Right lobe of liver (tissue), 6 donors: ENCODE measurements around the gene NATD1. TPM values are rescaled to one million over a fixed set of nuclear protein-coding genes. Genes with fewer than 3 reads are reported as not detected.
A peak's percentile ranks its signal among the peaks of the same experiment; 100 is the strongest.
"Not testable (repeated sequence)": the region's sequence is repeated elsewhere in the genome, so short reads cannot be mapped to it uniquely, and the experiment has no call there.

Experiments used
- ATAC-seq, 4 donors: fragments of 200-7000 bp; cut with Tn5 transposase; one replicate each; pipeline ENCODE4 v1.9.1; 2020; ENCODE audit warnings: mild to moderate bottlenecking in 4 of 4, moderate library complexity in 4 of 4
- DNase-seq, 3 donors: peaks; one replicate each; pipeline ENCODE4 v3.0.0-alpha.2; 2020
- H3K27ac ChIP-seq, 3 donors: fragments of 200-600 bp; one replicate each; pipeline ENCODE4 v1.8.0; 2022
- H3K27me3 ChIP-seq, 2 donors: fragments of 200-600 bp; one replicate each; pipeline ENCODE4 v1.8.0; 2022
- H3K36me3 ChIP-seq, 4 donors: fragments of 200-600 bp; sonication (generic) in 1 of 4; one replicate each; pipeline versions ENCODE4 v1.5.1 to v1.8.0; 2017 to 2022; ENCODE audit warnings: control low read depth in 1 of 4
- H3K4me1 ChIP-seq, 4 donors: fragments of 200-600 bp; sonication (generic) in 1 of 4; one replicate each; pipeline versions ENCODE4 v1.5.1 to v1.8.0; 2017 to 2022; ENCODE audit warnings: control low read depth in 1 of 4
- H3K4me3 ChIP-seq, 3 donors: fragments of 200-600 bp; one replicate each; pipeline ENCODE4 v1.8.0; 2022
- H3K9me3 ChIP-seq, 4 donors: fragments of 200-600 bp; sonication (generic) in 1 of 4; one replicate each; pipeline versions ENCODE4 v1.5.1 to v1.8.0; 2017 to 2022; ENCODE audit warnings: control low read depth in 1 of 4
- CTCF ChIP-seq, 4 donors: fragments of 200-600 bp in 3 of 4; fragments of 450-650 bp in 1 of 4; IDR thresholded peaks; one replicate each; pipeline versions ENCODE4 v1.5.1 to v1.8.0; 2016 to 2022; ENCODE audit warnings: antibody characterized with exemption in 4 of 4, mild to moderate bottlenecking in 2 of 4
- POLR2A ChIP-seq: fragments of 450-650 bp; IDR thresholded peaks from one replicate; pipeline ENCODE4 v1.6.1; 2017; ENCODE audit warnings: antibody characterized with exemption, mild to moderate bottlenecking
- WGBS: methylation state at CpG from one replicate; pipeline ENCODE4 v1.1.6; 2018; ENCODE audit warnings: low coverage, low lambda C conversion rate; ENCODE audit not compliant: insufficient coverage; ENCODE audit errors: missing lambda C conversion rate; 5-methylcytosine and 5-hydroxymethylcytosine counted together
- intact Hi-C, 2 donors: fragments of 100-400 bp; cut with DNase I; formaldehyde crosslinking; loops; one replicate each; pipeline versions ENCODE4 v1.11.2 to v1.14.1; 2022
- total RNA-seq, 6 experiments: library from RNA; depleted of rRNA in 2 of 6; stranded (reverse); fragments of >200 nt in 2 of 6; fragmentation: NEBNext Ultra II Directional in 3 of 6; extraction: Animal tissue kit (Norgen Biotek cat#: 25700) in 3 of 6; gene quantifications; one replicate each; pipeline versions ENCODE4 v1.1.0 to v1.2.4, GENCODE V29; 2016 to 2023
- donor health status: DM: no; HTN: yes; CAD: no.
- donor health status: DM: no; HTN: no; CAD: no.
- donor health status: DM: no; HTN: no; CAD: no.
- donor health status: DM: no; HTN: yes; CAD: no.
- donor health status: DM: no; HTN: yes; CAD: no.

Gene NATD1
- total RNA-seq, 6 experiments from 2014 or later = 3.3 to 5.5 (median 4.7) TPM

DNA sequence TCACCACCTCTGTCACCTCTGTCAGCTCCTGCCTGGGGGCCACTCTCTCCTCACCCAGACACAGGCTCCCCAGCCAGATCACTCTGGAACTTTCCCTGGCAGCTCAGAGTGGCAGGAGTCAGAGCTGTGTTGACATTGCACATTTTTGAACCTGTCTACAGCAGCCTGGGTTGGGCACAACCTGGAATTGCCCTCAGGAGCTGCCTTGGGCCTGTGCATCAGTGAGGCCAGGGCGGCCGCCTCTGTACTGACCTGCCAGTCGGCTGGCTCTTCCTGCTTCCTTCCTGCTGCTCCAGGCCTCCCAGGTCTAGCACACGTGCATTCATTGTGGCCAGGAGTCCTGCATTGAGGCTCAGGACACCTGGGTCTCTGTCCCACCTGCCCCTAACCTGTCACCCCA lies 25.1 kb downstream of the NATD1 start:
- Histone ChIP-seq H3K36me3 (no peaks in the 10 kb centered on the region), H3K27me3 (no peaks in the 10 kb centered on the region), H3K9me3 (no peaks in the 10 kb centered on the region), H3K27ac (no peak overlapping the region), H3K4me1 (no peaks in the 10 kb centered on the region), H3K4me3 (no peak overlapping the region)
- DNase-seq (no peak), ATAC-seq (peak; percentile 29 to 67 (median 54))
- no CpG with 5 or more reads among the region's 4 CpGs for whole genome bisulfite sequencing
- intact Hi-C loops = no loop called here
- TF ChIP-seq POLR2A (no peak), CTCF (IDR thresholded peaks at IDR 0.05) (no peak)

- H3K27ac ChIP-seq, H3K4me3 ChIP-seq, DNase-seq, intact Hi-C loops, ATAC-seq, H3K9me3 ChIP-seq, H3K4me1 ChIP-seq, H3K36me3 ChIP-seq, H3K27me3 ChIP-seq: not testable (repeated sequence)
- 92% methylated on average over 9 of the region's 11 CpGs for WGBS
These were observed 25.9 kb downstream of the NATD1 start for GRCh38 chr17:21227277-21227676.

GRCh38 chr17:21223086-21223485 lies 30.1 kb downstream of the NATD1 start:
- no peaks in the 10 kb centered on the region for H3K9me3 ChIP-seq
- no peak for ATAC-seq
- no peak for TF ChIP-seq POLR2A
- no peak for TF ChIP-seq CTCF (IDR thresholded peaks at IDR 0.05)
- H3K27me3 ChIP-seq = no peaks in the 10 kb centered on the region
- H3K27ac ChIP-seq = no peak overlapping the region
- 84% methylated on average over 6 of the region's 6 CpGs for WGBS
- H3K4me1 ChIP-seq = no peaks in the 10 kb centered on the region
- intact Hi-C loops = no loop called here
- no peak overlapping the region for H3K4me3 ChIP-seq
- H3K36me3 ChIP-seq = no peaks in the 10 kb centered on the region
- no peak for DNase-seq

DNA sequence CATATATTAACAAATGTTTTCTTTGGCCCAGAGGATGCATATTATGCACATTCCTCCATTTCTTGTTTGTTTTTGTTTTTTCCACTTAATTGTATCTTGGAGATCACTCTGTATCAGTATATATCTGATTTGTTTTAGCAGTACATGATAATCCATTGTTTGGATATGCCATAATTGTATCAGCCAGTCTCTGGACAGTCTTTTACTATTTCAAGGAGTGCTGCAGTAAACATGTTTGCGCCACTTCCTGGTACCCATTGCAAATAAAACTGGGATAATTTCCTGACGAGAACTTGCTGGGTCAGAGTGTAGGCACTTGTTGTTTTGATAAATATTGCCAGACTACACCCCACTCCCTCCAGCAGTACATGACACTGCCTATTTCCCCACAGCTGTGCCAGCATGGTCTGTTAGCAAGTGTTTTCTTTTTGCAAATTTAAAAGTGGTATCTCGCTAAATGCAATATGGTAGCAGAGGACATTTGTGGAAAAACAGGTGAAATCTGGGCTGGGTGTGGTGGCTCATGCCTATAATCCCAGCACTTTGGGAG lies 34.3 kb downstream of the NATD1 start:
- DNase-seq = no peak
- Histone ChIP-seq H3K36me3 (no peaks in the 10 kb centered on the region), H3K27ac (no peak overlapping the region), H3K4me1 (peaks cover 0 to 3% (median 0%) of the 10 kb centered on the region in 4 donors), H3K4me3 (no peak overlapping the region), H3K27me3 (no peaks in the 10 kb centered on the region), H3K9me3 (no peaks in the 10 kb centered on the region)
- no peak for ATAC-seq
- intact Hi-C loops = no loop called here
- TF ChIP-seq POLR2A = no peak
- TF ChIP-seq CTCF (IDR thresholded peaks at IDR 0.05) = no peak
- WGBS = 68% methylated on average over 3 of the region's 3 CpGs

GRCh38 chr17:21218101-21218500 lies 35.1 kb downstream of the NATD1 start:
- no peaks in the 10 kb centered on the region for H3K27me3 ChIP-seq
- no peak overlapping the region for H3K27ac ChIP-seq
- no peak overlapping the region for H3K4me3 ChIP-seq
- H3K9me3 ChIP-seq = no peaks in the 10 kb centered on the region
- ATAC-seq (no peak), DNase-seq (no peak)
- H3K36me3 ChIP-seq = no peaks in the 10 kb centered on the region
- peaks cover 0 to 6% (median 2%) of the 10 kb centered on the region in 4 donors for H3K4me1 ChIP-seq
- TF ChIP-seq CTCF (IDR thresholded peaks at IDR 0.05) = no peak
- no peak for TF ChIP-seq POLR2A
- intact Hi-C loops = no loop called here
- 91% methylated on average over 2 of the region's 3 CpGs for WGBS
